HEK293 (cell line): ENCODE measurements around the gene SHCBP1.

Experiments
- CTCF ChIP-seq: fragments of 450-650 bp; formaldehyde crosslinking; IDR thresholded peaks from 2 replicates; pipeline ENCODE4 v1.5.1; 2016; ENCODE audit warnings: missing biosample characterization, missing genetic modification characterization
- EGR2 ChIP-seq: fragments of 450-650 bp; formaldehyde crosslinking; IDR thresholded peaks from 2 replicates; pipeline ENCODE4 v1.5.1; 2016; ENCODE audit warnings: low read depth, missing biosample characterization, missing genetic modification characterization
- PRDM6 ChIP-seq: fragments of 450-650 bp; formaldehyde crosslinking; IDR thresholded peaks from 2 replicates; pipeline ENCODE4 v1.5.1; 2017; ENCODE audit warnings: missing biosample characterization, missing genetic modification characterization
- TCF7L2 ChIP-seq: IDR thresholded peaks from 2 replicates; pipeline ENCODE4 v1.6.1; 2011; ENCODE audit warnings: low read depth, mild to moderate bottlenecking, inconsistent platforms, low read length, moderate library complexity, borderline replicate concordance
- YY1 ChIP-seq: fragments of 450-650 bp; formaldehyde crosslinking; IDR thresholded peaks from 2 replicates; pipeline ENCODE4 v1.5.1; 2018; ENCODE audit warnings: missing biosample characterization, missing genetic modification characterization
- ZNF133 ChIP-seq: fragments of 450-650 bp; formaldehyde crosslinking; IDR thresholded peaks from 2 replicates; pipeline ENCODE4 v1.5.1; 2016; ENCODE audit warnings: missing biosample characterization, missing genetic modification characterization
- ZNF16 ChIP-seq: fragments of 450-650 bp; formaldehyde crosslinking; IDR thresholded peaks from 2 replicates; pipeline ENCODE4 v1.5.1; 2016; ENCODE audit warnings: low read depth, missing biosample characterization, missing genetic modification characterization
- ZNF274 ChIP-seq, 2 experiments: fragments of 200-500 bp in 1 of 2; fragments of 450-650 bp in 1 of 2; sonication (Bioruptor generic) in 1 of 2; formaldehyde crosslinking in 1 of 2; IDR thresholded peaks; 2 replicates each; pipeline versions ENCODE4 v1.5.1 to v1.6.1; 2014 to 2016; ENCODE audit warnings: borderline replicate concordance in 1 of 2, inconsistent platforms in 1 of 2, low read length in 1 of 2, missing biosample characterization in 1 of 2, missing genetic modification characterization in 1 of 2
- ZNF366 ChIP-seq: fragments of 450-650 bp; formaldehyde crosslinking; conservative IDR thresholded peaks from 2 replicates; pipeline ENCODE4 v1.5.1; 2016; ENCODE audit warnings: missing biosample characterization, missing genetic modification characterization
- ZNF449 ChIP-seq: fragments of 450-650 bp; formaldehyde crosslinking; IDR thresholded peaks from 2 replicates; pipeline ENCODE4 v1.5.1; 2017; ENCODE audit warnings: missing biosample characterization, mild to moderate bottlenecking, missing genetic modification characterization, moderate library complexity
- ZNF747 ChIP-seq: fragments of 450-650 bp; formaldehyde crosslinking; IDR thresholded peaks from 2 replicates; pipeline ENCODE4 v1.5.1; 2016; ENCODE audit warnings: missing biosample characterization, missing genetic modification characterization
- ZSCAN5A ChIP-seq: fragments of 450-650 bp; formaldehyde crosslinking; IDR thresholded peaks from 2 replicates; pipeline ENCODE4 v1.5.1; 2016; ENCODE audit warnings: missing biosample characterization, missing genetic modification characterization

GRCh38 chr16:46562979-46563378 is 58.2 kb downstream of the SHCBP1 start:
- no peak for TF ChIP-seq ZNF274 (IDR thresholded peaks at IDR 0.05; ENCODE audit: low read length)
- no peak for TF ChIP-seq ZNF274 (tag by site-specific recombination; IDR thresholded peaks at IDR 0.05; ENCODE audit: borderline replicate concordance)
- TF ChIP-seq EGR2 (tag by site-specific recombination), result no peak
- TF ChIP-seq PRDM6 (tag by site-specific recombination), result no peak
- TF ChIP-seq CTCF (tag by site-specific recombination), result no peak
- TF ChIP-seq YY1 (tag by site-specific recombination), result no peak
- TF ChIP-seq ZNF747 (tag by site-specific recombination), result no peak
- TF ChIP-seq ZNF16 (tag by site-specific recombination), result no peak
- no peak for TF ChIP-seq ZNF449 (tag by site-specific recombination)
- TF ChIP-seq ZSCAN5A (tag by site-specific recombination), result no peak
- no peak for TF ChIP-seq ZNF133
- TF ChIP-seq ZNF366, result no peak
- no peak for TF ChIP-seq TCF7L2
